GM19438 (cell line): ENCODE results near the gene ZNF891.
A peak's percentile ranks its signal among the peaks of the same experiment; 100 is the strongest.

Experiments used
- ATAC-seq: cut with Tn5 transposase; IDR thresholded peaks from one replicate; pipeline ENCODE4 v1.9.1; 2021; ENCODE audit warnings: low read depth; ENCODE audit not compliant: unreplicated experiment

ZNF891 gene

GRCh38 chr12:133130038-133130807 lies at the start of gene ZNF891, which contains the start of gene ZNF10:
Gene ZNF891, minus strand, starts transcription at chr12:133130274. Its CDS starts 8,356 bp downstream, at chr12:133121918.
Gene ZNF10, plus strand, starts transcription at chr12:133130627. Its CDS starts 13,866 bp downstream, at chr12:133144493.
- ATAC-seq, result peak; percentile 94

DNA sequence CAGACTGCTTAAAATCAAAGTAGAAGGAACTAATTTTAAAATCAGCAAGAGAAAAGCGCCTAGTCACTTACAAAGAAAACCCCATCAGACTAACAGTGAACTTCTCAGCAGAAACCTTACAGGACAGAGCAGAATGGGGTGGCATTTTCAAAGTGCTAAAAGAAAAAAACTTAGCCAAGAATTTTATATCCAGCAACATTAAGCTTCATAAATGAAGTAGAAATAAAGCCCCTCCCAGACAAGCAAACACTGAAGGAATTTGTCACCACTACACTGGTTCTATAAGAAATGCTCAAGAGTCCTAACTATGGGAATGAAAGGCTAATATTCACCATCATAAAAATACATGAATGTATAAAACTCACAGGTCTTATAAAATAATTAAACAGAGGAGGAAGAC lies 44.8 kb upstream of the ZNF891 start:
- ATAC-seq, result no peak

DNA sequence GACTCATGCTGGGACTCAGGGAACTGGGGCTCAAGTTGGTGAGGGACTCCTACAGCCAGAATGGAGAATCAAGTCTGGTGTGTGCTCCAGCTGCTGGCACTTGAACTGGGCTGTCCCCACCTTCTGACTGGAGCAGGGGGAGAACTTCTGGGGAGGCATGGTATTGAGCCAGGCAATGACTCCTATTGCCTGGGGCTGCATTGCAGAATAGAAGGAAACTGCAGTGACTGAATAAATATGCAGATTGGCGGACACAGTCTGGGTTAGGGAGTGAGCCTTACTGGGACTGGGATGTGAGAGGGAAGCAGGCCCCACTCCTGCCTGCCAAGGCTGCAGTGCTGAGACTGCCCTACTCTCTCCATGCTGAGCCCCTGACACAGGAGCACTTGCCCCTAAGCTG lies 42.4 kb upstream of the ZNF891 start:
- no peak for ATAC-seq

GRCh38 chr12:133165776-133166175 lies 35.7 kb upstream of the ZNF891 start:
- no peak for ATAC-seq

GRCh38 chr12:133156125-133156690 lies 26.1 kb upstream of the ZNF891 start:
- ATAC-seq, result no peak

DNA sequence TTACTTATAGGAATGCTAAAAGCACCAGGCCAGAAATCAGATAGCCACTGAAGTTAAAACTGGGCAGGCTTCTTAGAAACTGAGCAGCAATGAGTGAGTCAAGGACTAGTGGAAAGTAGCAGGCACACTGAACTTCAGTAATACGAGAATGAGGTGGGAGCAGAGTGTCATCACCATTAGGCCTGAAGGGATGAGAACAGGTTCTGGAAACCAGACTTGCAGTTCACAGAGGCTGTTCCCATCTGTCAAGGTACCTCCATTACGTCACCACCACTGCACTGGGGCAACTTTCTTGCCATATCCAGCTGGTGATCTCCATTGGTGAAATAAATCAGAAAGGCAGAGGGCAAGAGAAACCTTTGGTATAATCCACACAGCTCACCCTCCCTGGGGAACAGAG lies 15.9 kb upstream of the ZNF891 start:
- ATAC-seq, result no peak

- no peak for ATAC-seq
These were observed 5.7 kb upstream of the ZNF891 start for GRCh38 chr12:133135747-133136146.

DNA sequence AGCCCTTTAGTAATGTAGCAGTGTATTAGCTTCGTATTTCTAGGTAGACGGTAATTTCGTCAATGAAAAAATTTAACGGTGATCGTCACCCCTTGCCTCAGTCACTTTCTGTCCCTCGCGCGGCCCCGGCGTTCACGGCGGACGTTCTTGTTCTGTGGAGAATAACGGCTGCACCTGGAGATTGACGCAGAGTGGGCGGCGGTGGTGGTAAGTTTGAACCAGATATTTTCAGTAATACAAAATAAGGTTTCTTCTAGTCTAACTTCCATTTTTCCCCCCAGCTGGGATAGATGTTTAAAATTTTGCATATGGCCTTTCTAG lies 694 bp upstream of the ZNF891 start:
- no peak for ATAC-seq

DNA sequence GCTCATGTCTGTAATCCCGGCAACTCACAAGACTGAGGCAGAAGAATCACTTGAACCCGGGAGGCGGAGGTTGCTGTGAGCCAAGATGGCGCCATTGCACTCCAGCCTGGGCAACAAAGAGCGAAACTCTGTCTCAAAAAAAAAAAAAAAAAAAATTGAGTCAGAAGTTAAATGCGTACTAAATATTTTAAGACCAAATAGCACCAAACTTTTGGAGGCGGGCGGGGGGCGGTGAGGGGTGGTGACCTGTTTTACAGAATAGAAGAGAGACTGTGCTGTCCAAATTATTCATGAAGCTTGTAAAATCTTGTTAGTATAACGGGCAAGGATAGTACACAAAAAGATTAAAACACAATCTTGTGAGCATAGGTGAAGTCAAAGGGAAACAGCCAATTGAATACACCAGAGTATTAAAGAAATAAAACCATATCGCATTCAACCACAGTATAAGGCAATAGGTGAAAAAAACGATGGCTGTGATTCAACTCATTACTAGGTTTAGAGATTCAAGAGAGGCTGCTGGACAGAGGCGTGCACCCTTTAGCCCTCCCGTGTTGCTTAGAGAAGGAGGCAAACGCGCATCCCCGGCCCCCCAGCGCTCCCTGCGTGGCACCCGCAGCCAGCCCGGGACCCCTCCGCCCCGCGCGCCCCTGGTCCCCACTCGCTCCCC lies 571 bp downstream of the ZNF891 start:
- ATAC-seq, result no peak

GRCh38 chr12:133124674-133125073 lies 5.4 kb downstream of the ZNF891 start:
- no peak for ATAC-seq

- no peak for ATAC-seq
These were observed 9.5 kb downstream of the ZNF891 start for GRCh38 chr12:133120385-133121191.

DNA sequence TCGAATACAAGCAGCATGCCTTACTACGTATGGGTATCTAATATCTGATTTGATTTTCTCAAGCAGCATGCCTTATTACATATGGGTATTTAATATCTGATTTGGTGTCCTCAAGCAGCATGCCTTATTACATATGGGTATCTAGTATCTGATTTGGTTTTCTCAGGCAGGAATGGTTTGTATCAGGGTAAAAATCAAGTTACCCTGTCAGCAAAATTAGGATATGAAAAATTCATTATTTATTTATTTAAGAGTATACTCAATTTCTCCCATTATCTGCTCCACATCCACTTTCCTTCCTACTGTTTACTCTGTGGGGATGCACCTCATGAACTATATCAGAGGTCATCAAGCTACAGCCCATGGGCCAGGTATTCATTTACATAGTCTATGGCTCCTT lies 21.9 kb downstream of the ZNF891 start:
- no peak for ATAC-seq

DNA sequence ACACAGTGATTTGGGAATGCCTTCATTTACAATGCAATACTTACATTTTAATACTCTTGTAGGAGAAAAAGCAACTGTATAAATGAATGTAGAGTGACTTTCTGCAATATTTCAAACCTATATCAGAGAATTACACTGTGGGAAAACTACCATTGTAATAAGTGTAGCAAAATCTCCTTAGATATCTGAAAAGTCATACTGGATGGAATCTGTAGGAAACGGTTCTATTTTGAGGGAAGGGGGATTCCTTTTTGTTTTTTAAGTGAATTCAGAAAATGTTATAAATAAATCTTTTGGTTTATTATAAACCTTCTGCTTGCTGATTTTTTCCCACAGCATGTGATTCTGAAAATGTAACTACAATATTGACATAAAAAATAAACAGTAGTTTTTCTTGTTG lies 23.0 kb downstream of the ZNF891 start:
- no peak for ATAC-seq

DNA sequence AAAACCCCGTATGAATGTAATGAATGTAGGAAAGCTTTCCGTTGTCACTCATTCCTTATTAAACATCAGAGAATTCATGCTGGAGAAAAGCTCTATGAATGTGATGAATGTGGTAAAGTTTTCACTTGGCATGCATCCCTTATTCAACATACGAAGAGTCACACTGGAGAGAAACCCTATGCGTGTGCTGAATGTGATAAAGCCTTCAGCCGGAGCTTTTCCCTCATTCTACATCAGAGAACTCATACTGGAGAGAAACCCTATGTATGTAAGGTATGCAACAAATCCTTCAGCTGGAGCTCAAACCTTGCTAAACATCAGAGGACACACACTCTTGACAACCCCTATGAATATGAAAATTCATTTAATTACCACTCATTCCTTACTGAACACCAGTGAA lies 23.8 kb downstream of the ZNF891 start:
- ATAC-seq, result no peak

- ATAC-seq, result no peak
These were observed 24.5 kb downstream of the ZNF891 start for GRCh38 chr12:133105620-133106019.

GRCh38 chr12:133083345-133083744 lies 46.7 kb downstream of the ZNF891 start:
- no peak for ATAC-seq

DNA sequence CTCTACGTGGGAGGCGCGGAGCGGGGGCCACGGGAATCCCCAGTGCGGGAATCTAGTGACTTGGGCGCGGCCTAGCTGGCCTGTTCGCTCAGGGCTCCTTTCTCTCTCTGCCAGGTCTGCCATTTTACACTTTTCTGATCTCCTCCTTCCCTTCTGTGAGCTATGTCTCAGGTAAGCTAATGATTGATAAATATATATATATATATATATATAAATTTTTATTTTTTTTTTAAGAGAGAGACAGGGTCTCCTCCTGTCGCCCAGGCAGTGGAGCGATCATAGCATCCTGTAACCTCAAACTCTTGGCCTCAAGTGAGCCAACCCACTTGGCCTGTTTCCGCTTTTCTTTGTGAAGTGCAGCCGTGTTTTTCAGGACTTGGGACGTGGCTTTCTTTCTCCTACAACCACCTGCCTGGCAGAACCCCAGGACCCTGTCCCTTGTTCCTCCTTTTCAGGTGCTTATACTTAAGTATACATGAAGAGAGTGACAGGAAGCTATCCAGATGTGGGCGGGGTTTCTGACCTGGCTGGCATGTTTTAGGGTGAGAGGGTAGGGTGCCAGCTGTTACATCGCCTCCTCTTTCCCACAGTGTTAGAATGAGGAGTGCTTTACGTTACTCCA lies 48.8 kb downstream of the ZNF891 start:
- peak; percentile 4 for ATAC-seq

DNA sequence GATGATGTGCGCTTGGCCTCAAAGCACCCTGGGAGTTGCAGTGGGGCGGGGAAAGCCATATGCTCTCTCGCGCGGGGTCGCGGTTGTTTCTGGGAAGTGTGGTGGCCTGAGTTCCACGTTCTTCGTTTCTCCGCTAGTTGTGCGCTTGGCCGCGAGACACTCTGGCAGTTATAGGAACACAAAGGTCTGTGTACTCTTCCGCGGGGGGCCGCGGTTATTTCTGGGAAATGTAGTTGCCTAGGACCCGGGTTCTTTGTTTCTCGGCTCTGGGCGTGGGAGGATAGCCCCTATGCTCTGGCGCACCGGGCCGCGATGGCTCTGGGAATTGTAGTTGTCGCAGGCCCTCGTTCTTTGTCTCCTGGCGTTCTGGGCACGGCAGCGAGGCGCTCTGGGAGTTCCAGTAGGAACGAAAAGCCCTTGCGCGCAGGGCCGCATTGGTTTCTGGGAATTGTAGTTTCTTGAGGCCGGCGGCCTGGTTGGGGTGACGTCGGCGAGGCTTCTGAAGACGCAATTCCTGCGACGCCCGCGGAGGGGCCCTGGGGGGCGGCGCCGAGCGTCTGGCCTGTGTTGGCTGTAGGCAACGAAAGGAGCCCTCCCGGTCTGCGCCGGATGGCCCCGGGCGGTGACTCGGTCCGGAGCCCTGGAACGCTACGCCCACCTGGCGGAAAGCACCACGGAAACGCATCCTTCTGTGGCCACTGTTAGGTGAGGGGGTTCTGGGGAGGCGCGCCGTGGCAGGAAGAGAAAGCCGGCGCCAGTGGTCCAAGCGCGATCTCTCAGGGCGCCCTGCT lies 49.5 kb downstream of the ZNF891 start, which contains the start of gene ZNF140:
Gene ZNF140, plus strand, starts transcription at position 556 of the 791 bp plus-strand sequence. CDS start 398 bp downstream, outside the sequence.
- ATAC-seq, result peak; percentile 78

- ATAC-seq, result peak; percentile 81
These were observed 50.1 kb downstream of the ZNF891 start for GRCh38 chr12:133080026-133080367.

- ATAC-seq, result no peak
These were observed 56.2 kb downstream of the ZNF891 start for GRCh38 chr12:133073836-133074235.
